Body of pancreas (tissue), 4 donors: ENCODE measurements around the gene CHCHD3. TPM values are rescaled to one million over a fixed set of nuclear protein-coding genes. Genes with fewer than 3 reads are reported as not detected.

ENCODE experiments used
- ATAC-seq: fragments of 150-250 bp; one replicate; pipeline ENCODE4 v1.9.1; 2016
- DNase-seq, 4 donors: peaks; one replicate each; pipeline ENCODE4 v3.0.0-alpha.2; 2019
- H3K27ac ChIP-seq, 4 donors: fragments of 200-600 bp; sonication (generic); 1 replicate in 3 of 4; 2 replicates in 1 of 4; pipeline versions ENCODE4 v1.5.1 to v1.6.1; 2016 to 2019; ENCODE audit warnings: mild to moderate bottlenecking in 1 of 4, mixed read lengths in 1 of 4, moderate library complexity in 1 of 4
- H3K27me3 ChIP-seq, 2 donors: fragments of 200-600 bp; sonication (generic); one replicate each; pipeline ENCODE4 v1.6.0; 2016; ENCODE audit warnings: mild to moderate bottlenecking in 1 of 2
- H3K36me3 ChIP-seq, 2 donors: fragments of 200-600 bp; sonication (generic); replicated peaks in 1 of 2; 2 replicates each; pipeline ENCODE4 v1.5.1; 2016; ENCODE audit warnings: low read depth in 2 of 2; ENCODE audit not compliant: insufficient read depth in 1 of 2
- H3K4me1 ChIP-seq: fragments of 200-600 bp; sonication (generic); one replicate; pipeline ENCODE4 v1.6.0; 2016
- H3K4me3 ChIP-seq, 2 donors: fragments of 200-600 bp; sonication (generic); 1 replicate in 1 of 2; 2 replicates in 1 of 2; pipeline ENCODE4 v1.5.1; 2016 to 2019
- H3K9me3 ChIP-seq, 3 donors: fragments of 200-600 bp; sonication (generic); 1 replicate in 2 of 3; 2 replicates in 1 of 3; pipeline ENCODE4 v1.5.1; 2016
- CTCF ChIP-seq, 7 experiments: fragments of 450-650 bp in 4 of 7; fragments of 200-600 bp in 3 of 7; sonication (generic) in 3 of 7; IDR thresholded peaks; one replicate each; pipeline ENCODE4 v1.5.1; 2016 to 2019; ENCODE audit warnings: antibody characterized with exemption in 7 of 7
- POLR2A ChIP-seq, 3 donors: fragments of 450-650 bp; IDR thresholded peaks; one replicate each; pipeline ENCODE4 v1.6.1; 2016; ENCODE audit warnings: antibody characterized with exemption in 3 of 3, mild to moderate bottlenecking in 2 of 3
- WGBS, 2 donors: methylation state at CpG; one replicate each; pipeline ENCODE4 v1.1.5; 2017; 5-methylcytosine and 5-hydroxymethylcytosine counted together
- intact Hi-C: fragments of 100-400 bp; cut with DNase I; formaldehyde crosslinking; loops from one replicate; pipeline ENCODE4 v1.15.1; 2023
- total RNA-seq, 2 donors: library from RNA; depleted of rRNA; stranded (reverse); fragments of >200 nt; gene quantifications; one replicate each; pipeline ENCODE4 v1.1.0, GENCODE V29; 2016

The CHCHD3 gene
- total RNA-seq, 2 donors from 2014 or later = 24.4 to 32.6 TPM

- intact Hi-C loops = no loop called here
- no peaks in the 10 kb centered on the region for H3K9me3 ChIP-seq
- DNase-seq (no peak), ATAC-seq (no peak)
- TF ChIP-seq CTCF (IDR thresholded peaks at IDR 0.05) = no peak
- TF ChIP-seq POLR2A (IDR thresholded peaks at IDR 0.05) = no peak
- H3K4me3 ChIP-seq = no peak overlapping the region
- no peaks in the 10 kb centered on the region for H3K36me3 ChIP-seq
- no peak overlapping the region for H3K27ac ChIP-seq
- H3K27me3 ChIP-seq = no peaks in the 10 kb centered on the region
- 67 to 73% methylated on average over 2 of the region's 2 CpGs for WGBS, 2 donors
- H3K4me1 ChIP-seq = peaks cover 33% of the 10 kb centered on the region
Observed at GRCh38 chr7:133054162-133054840, 27.6 kb downstream of the CHCHD3 start.

- Histone ChIP-seq H3K4me3 (no peak overlapping the region), H3K27me3 (no peaks in the 10 kb centered on the region), H3K27ac (no peak overlapping the region), H3K36me3 (no peaks in the 10 kb centered on the region), H3K9me3 (no peaks in the 10 kb centered on the region), H3K4me1 (peaks cover 26% of the 10 kb centered on the region)
- intact Hi-C loops = no loop called here
- 84 to 96% methylated on average over 4 of the region's 4 CpGs for WGBS, 2 donors
- peak in 1 of 4 donors; percentile 11 for DNase-seq
- TF ChIP-seq POLR2A (IDR thresholded peaks at IDR 0.05) = no peak
- TF ChIP-seq CTCF (IDR thresholded peaks at IDR 0.05) = no peak
- ATAC-seq = no peak
Observed at GRCh38 chr7:133053321-133053891, 28.5 kb downstream of the CHCHD3 start.

- no peak for ATAC-seq
- Histone ChIP-seq H3K4me3 (no peak overlapping the region), H3K27ac (no peak overlapping the region), H3K9me3 (no peaks in the 10 kb centered on the region), H3K27me3 (no peaks in the 10 kb centered on the region), H3K4me1 (peaks cover 26% of the 10 kb centered on the region), H3K36me3 (no peaks in the 10 kb centered on the region)
- TF ChIP-seq POLR2A (IDR thresholded peaks at IDR 0.05) = no peak
- TF ChIP-seq CTCF (IDR thresholded peaks at IDR 0.05) = no peak
- intact Hi-C loops = no loop called here
- no peak for DNase-seq
- WGBS, 2 donors = 72 to 73% methylated on average over 2 of the region's 2 CpGs
Observed at GRCh38 chr7:133052826-133053225, 29.1 kb downstream of the CHCHD3 start.

- no peaks in the 10 kb centered on the region for H3K9me3 ChIP-seq
- H3K27me3 ChIP-seq = no peaks in the 10 kb centered on the region
- DNase-seq (no peak), ATAC-seq (no peak)
- intact Hi-C loops = no loop called here
- H3K4me1 ChIP-seq = peaks cover 25% of the 10 kb centered on the region
- H3K4me3 ChIP-seq = no peak overlapping the region
- H3K27ac ChIP-seq = no peak overlapping the region
- WGBS, 2 donors = 71 to 92% methylated on average over 1 of the region's 1 CpG
- TF ChIP-seq POLR2A (IDR thresholded peaks at IDR 0.05) = no peak
- TF ChIP-seq CTCF (IDR thresholded peaks at IDR 0.05) = no peak
- H3K36me3 ChIP-seq = no peaks in the 10 kb centered on the region
Observed at GRCh38 chr7:133052401-133052756, 29.5 kb downstream of the CHCHD3 start.
